Skeletal muscle satellite cell (primary cell): Measurements from ENCODE around the gene DNAH17.

ENCODE experiments used
- H3K27me3 ChIP-seq: 2 replicates; pipeline ENCODE4 v1.7.0; 2013; ENCODE audit warnings: low read length; ENCODE audit not compliant: control insufficient read depth, insufficient read depth
- H3K36me3 ChIP-seq: 2 replicates; pipeline ENCODE4 v1.7.0; 2013; ENCODE audit warnings: mild to moderate bottlenecking, control low read depth, low read length; ENCODE audit not compliant: insufficient read depth
- H3K4me1 ChIP-seq: 2 replicates; pipeline ENCODE4 v1.7.0; 2013; ENCODE audit warnings: low read length; ENCODE audit not compliant: control insufficient read depth, insufficient read depth
- H3K4me2 ChIP-seq: 2 replicates; pipeline ENCODE4 v1.7.0; 2013; ENCODE audit warnings: mild to moderate bottlenecking, low read length
- H3K4me3 ChIP-seq: 2 replicates; pipeline ENCODE4 v1.7.0; 2013; ENCODE audit warnings: low read length
- H3K9ac ChIP-seq: 2 replicates; pipeline ENCODE4 v1.7.0; 2013; ENCODE audit warnings: mild to moderate bottlenecking, low read depth, low read length, moderate library complexity
- H3K9me3 ChIP-seq: replicated peaks from 2 replicates; pipeline ENCODE4 v1.7.0; 2013; ENCODE audit warnings: mild to moderate bottlenecking, control low read depth, low read length

The DNAH17 gene

DNA sequence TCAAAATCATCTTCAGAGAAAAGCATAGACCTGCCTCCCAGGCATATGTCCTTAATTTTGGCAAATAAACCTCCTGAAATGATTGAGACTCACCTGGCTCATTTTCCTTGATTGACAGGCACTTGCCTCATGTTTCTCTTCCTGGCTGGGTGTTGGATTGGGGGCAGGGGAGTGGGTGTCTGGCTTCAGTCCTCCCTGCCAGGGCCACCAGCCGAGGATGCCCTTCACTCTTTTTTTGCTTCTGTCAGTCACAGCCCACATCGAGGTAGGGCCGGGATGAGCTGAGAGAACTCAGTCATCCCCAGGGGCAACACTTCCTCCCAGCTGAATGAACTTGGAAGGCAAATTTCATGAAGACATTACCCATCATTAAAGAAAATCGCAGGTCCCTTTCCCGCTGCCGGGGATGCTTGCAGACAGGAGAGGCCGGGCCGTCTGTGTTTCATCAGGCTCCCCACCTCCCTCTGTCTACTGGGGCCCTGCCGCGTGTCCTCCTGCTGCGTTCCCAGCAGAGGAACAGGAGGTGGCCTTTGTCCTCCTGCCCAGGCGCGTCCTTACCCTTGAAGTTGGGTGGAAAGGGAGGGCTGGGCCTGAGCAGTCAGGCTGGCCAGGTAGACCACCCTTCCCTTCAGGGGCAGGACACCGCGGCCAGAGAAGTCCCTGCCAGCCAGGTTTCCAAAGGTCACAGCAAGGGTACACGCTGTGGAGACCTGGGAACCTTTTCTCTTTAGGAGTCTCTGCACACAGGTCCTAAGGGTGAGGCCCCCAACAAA lies 11.2 kb upstream of the DNAH17 start:
- Histone ChIP-seq H3K9me3 (no peaks in the 10 kb centered on the region), H3K9ac (no peak overlapping the region), H3K4me2 (no peak overlapping the region), H3K27me3 (peaks cover 16% of the 10 kb centered on the region), H3K36me3 (no peaks in the 10 kb centered on the region), H3K4me3 (no peak overlapping the region), H3K4me1 (peaks cover 8% of the 10 kb centered on the region)

- Histone ChIP-seq H3K9me3 (no peaks in the 10 kb centered on the region), H3K9ac (no peak overlapping the region), H3K4me2 (no peak overlapping the region), H3K27me3 (peaks cover 23% of the 10 kb centered on the region), H3K36me3 (no peaks in the 10 kb centered on the region), H3K4me3 (no peak overlapping the region), H3K4me1 (no peaks in the 10 kb centered on the region)
Observed at GRCh38 chr17:78585006-78585630, 7.9 kb upstream of the DNAH17 start.

DNA sequence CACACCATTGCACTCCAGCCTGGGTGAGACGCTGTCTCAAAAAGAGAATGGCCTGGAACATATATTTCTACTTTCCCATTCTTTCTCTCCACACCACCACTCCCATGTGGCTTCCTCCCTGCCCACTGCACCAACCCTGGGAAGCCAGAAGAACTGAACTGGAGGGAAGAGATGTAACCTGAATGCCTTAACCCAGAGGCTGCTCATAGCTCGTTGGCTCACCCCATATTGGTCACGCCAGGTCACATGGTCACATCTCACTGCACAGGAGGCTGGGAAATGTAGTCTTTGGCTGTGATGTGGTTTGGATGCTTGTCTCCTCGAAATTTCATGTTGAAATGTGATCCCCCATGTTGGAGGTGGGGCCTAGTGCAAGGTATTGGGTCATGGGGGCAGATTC lies 5.9 kb upstream of the DNAH17 start:
- no peaks in the 10 kb centered on the region for H3K36me3 ChIP-seq
- no peaks in the 10 kb centered on the region for H3K4me1 ChIP-seq
- H3K4me2 ChIP-seq, result no peak overlapping the region
- no peaks in the 10 kb centered on the region for H3K9me3 ChIP-seq
- no peak overlapping the region for H3K9ac ChIP-seq
- peaks cover 28% of the 10 kb centered on the region for H3K27me3 ChIP-seq
- H3K4me3 ChIP-seq, result no peak overlapping the region

GRCh38 chr17:78581304-78581703 lies 4.1 kb upstream of the DNAH17 start:
- Histone ChIP-seq H3K27me3 (peaks cover 20% of the 10 kb centered on the region), H3K9ac (no peak overlapping the region), H3K9me3 (no peaks in the 10 kb centered on the region), H3K36me3 (no peaks in the 10 kb centered on the region), H3K4me1 (no peaks in the 10 kb centered on the region), H3K4me3 (no peak overlapping the region), H3K4me2 (no peak overlapping the region)

DNA sequence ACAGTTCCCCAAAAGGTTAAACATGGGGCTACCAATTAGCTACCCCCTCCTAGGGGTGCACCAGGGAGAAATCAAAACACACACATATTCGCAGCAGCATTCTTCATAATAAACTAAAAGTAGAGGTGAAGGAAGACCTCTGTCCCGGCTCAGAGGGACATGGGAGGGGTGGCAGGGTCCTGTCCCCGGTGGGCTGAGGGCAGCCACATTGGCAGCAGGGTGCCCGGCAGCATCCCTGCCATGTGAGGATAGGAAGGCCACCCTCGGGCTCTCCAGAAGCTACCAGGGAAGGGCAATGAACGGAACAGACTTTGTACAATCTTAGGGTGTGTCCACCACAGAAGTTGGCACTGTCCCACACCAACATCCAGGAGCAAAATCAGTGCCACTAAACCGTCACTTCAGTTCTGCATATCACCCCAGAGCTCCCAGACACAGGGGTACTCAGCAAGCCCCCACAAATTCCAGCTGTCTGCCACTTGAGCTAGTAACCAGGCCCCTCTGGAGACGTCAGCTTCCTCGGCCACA lies 3.1 kb upstream of the DNAH17 start:
- Histone ChIP-seq H3K4me3 (no peak overlapping the region), H3K4me1 (no peaks in the 10 kb centered on the region), H3K9ac (no peak overlapping the region), H3K27me3 (peaks cover 22% of the 10 kb centered on the region), H3K4me2 (no peak overlapping the region), H3K36me3 (no peaks in the 10 kb centered on the region), H3K9me3 (no peaks in the 10 kb centered on the region)

DNA sequence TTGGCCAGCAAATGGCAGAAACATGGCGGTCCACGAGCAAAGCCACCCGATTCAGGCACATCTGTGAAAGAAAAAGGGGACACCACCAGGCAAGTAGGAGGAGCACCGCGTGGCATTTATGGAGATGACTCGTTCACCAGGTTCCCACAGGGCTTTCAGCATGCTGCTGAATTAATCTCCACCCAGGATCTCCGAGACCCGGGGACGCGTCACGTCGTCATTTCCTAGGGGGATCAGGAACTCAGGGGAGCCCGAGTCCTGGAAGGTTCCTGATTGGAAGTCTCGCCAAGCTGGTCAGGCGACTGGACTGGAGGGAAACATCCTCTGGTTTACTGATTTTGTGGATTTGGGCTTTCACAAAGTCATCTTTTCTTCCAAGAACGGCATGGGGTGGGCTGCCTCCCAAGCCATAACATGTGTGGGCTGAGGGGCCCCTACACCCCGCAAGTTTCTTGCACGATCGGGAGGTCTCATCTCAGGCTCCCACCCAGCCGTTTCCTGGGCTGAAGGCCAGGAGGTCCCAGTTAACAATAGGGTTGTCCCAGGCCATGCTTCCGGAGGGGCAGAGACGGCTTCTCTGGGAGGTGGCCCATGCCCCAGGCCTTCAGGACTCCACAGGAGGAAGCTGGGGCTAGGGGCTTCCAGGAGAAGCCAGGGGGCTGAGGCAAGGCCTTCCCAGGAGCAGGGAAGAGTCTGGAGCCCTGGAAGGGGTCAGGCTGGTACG lies 645 bp downstream of the DNAH17 start:
- Histone ChIP-seq H3K4me3 (no peak overlapping the region), H3K27me3 (peaks cover 32% of the 10 kb centered on the region), H3K9me3 (no peaks in the 10 kb centered on the region), H3K36me3 (no peaks in the 10 kb centered on the region), H3K4me2 (no peak overlapping the region), H3K9ac (no peak overlapping the region), H3K4me1 (no peaks in the 10 kb centered on the region)

- Histone ChIP-seq H3K9me3 (no peaks in the 10 kb centered on the region), H3K4me1 (no peaks in the 10 kb centered on the region), H3K9ac (no peak overlapping the region), H3K4me3 (no peak overlapping the region), H3K27me3 (peaks cover 27% of the 10 kb centered on the region), H3K36me3 (no peaks in the 10 kb centered on the region), H3K4me2 (no peak overlapping the region)
Observed at GRCh38 chr17:78575899-78576298, 1.3 kb downstream of the DNAH17 start.

DNA sequence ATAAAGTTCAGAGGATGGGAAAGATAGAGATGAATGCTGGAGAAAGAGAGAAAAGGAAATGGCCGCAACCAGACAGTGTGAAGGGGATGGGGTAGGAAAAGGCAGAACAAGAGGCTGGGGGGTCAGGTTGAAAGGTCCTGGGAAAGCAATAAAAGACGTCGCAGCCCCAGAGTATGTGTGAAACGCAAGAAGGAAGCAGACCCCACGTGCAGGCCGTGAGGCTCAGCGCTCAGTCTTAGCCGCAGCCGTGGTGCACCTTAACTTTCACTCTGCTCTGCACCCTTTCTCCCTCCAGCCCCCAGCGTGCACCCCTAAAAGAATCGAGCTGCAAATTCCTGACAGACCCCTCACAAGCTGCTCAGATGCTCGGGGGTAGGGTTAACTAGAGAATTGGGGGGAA lies 1.9 kb downstream of the DNAH17 start:
- H3K36me3 ChIP-seq, result no peaks in the 10 kb centered on the region
- no peaks in the 10 kb centered on the region for H3K9me3 ChIP-seq
- no peaks in the 10 kb centered on the region for H3K4me1 ChIP-seq
- no peak overlapping the region for H3K4me3 ChIP-seq
- H3K27me3 ChIP-seq, result peaks cover 26% of the 10 kb centered on the region
- no peak overlapping the region for H3K4me2 ChIP-seq
- H3K9ac ChIP-seq, result no peak overlapping the region

DNA sequence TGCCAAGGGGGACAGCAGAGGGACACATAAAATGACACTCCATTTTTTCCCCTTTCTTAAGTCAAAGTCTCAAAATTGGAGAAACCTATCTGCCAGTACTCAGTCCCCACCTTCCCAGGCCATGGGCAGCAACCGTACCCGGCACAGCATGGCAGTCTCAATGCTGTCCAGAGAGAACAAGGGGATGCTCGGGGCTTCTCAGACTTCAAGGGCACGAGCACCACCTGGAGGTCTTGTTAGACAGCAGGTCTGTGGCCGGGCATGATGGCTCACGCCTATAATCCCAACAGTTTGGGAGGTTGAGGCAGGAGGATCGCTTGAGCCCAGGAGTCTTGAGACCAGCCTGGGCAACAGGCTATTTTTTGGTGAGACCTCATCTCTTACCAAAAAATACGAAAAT lies 3.2 kb downstream of the DNAH17 start:
- H3K27me3 ChIP-seq, result peaks cover 22% of the 10 kb centered on the region
- H3K4me2 ChIP-seq, result no peak overlapping the region
- H3K9ac ChIP-seq, result no peak overlapping the region
- no peak overlapping the region for H3K4me3 ChIP-seq
- no peaks in the 10 kb centered on the region for H3K36me3 ChIP-seq
- no peaks in the 10 kb centered on the region for H3K4me1 ChIP-seq
- no peaks in the 10 kb centered on the region for H3K9me3 ChIP-seq

DNA sequence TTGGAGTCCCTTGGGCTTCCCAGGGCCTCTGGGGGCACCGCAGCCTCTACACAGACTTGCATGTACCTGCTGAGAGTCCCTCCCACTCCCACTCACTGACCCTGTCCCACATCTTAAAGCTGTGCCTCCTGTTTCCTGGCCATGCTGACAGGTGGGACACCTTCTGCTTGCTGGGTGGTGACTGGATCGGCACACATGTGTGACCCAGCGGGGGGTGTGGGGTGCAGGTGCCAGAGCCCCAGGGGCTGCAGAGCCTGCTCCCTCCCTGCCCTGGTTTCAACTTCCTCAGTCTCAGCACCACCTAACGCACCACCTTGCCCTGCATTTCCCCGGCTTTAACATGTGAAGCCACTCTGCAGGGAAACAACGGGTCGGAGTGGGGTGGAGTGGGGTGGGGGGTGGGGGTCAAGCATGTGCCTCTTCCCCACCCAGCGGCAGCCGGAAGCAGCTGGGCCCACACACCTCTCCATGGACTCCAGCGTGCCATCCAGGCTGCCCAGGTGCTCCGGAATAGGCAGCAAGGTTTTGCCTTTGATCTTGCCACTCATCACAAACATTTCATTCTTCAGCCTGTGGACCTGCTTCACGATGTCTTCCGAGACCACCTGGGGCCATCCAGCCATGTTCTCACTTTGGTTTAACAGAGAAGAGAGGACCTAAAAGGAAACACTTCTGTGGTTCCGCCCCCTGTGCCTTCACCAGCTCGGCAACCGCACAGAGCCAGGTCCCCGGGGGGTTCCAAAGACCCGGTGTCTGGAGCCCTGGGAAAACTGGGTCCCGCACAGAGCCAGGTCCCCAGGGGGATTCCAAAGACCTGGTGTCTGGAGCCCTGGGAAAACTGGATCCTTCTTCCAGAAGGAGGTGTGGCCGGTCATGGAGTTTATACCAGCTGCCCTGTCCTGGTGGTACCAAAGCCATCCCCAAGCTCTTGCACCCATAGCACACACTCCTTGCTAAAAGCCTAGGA lies 4.7 kb downstream of the DNAH17 start:
- Histone ChIP-seq H3K36me3 (no peaks in the 10 kb centered on the region), H3K27me3 (peaks cover 25% of the 10 kb centered on the region), H3K4me1 (no peaks in the 10 kb centered on the region), H3K4me3 (no peak overlapping the region), H3K4me2 (no peak overlapping the region), H3K9me3 (no peaks in the 10 kb centered on the region), H3K9ac (no peak overlapping the region)

DNA sequence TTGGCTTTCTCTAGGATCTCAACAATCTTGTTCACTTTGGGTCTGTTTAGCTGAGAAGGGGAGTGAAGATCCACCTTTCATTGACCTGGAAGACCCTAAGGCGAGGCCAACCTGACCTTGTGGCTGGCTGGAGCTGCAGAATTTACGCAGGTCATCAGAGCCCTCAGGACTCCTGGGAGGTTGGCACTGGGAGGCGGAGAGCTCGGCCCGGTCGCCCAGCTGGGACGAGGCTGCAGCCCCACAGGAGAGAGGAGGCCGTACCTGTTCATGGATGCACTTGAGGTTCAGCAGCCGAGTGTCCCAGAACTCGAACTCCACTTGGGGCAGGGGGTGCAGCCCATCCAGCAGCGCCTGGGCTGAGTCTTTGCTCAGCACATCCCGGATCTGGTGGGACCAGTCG lies 5.9 kb downstream of the DNAH17 start:
- Histone ChIP-seq H3K36me3 (no peaks in the 10 kb centered on the region), H3K4me2 (no peak overlapping the region), H3K4me1 (no peaks in the 10 kb centered on the region), H3K9me3 (no peaks in the 10 kb centered on the region), H3K27me3 (peaks cover 30% of the 10 kb centered on the region), H3K9ac (no peak overlapping the region), H3K4me3 (no peak overlapping the region)
